Peyer's patch (tissue), 4 donors: ENCODE data around the gene MPV17L.
"Not testable (repeated sequence)": the region's sequence is repeated elsewhere in the genome, so short reads cannot be mapped to it uniquely, and the experiment has no call there.

Source experiments
- CTCF ChIP-seq, 6 experiments: fragments of 450-650 bp in 4 of 6; fragments of 200-600 bp in 2 of 6; sonication (generic) in 1 of 6; IDR thresholded peaks; one replicate each; pipeline ENCODE4 v1.5.1; 2017 to 2019; ENCODE audit warnings: antibody characterized with exemption in 6 of 6, mild to moderate bottlenecking in 3 of 6, moderate library complexity in 1 of 6
- POLR2A ChIP-seq, 2 donors: fragments of 450-650 bp; IDR thresholded peaks; one replicate each; pipeline ENCODE4 v1.5.1; 2017; ENCODE audit warnings: antibody characterized with exemption in 2 of 2, mild to moderate bottlenecking in 2 of 2, moderate library complexity in 2 of 2

GRCh38 chr16:15404091-15404490 lies 8.5 kb downstream of the MPV17L start:
- not testable (repeated sequence) for TF ChIP-seq CTCF, POLR2A (IDR thresholded peaks at IDR 0.05)
